Upper lobe of left lung (tissue), 6 donors: ENCODE data around the gene TAOK3. TPM values are rescaled to one million over a fixed set of nuclear protein-coding genes. Genes with fewer than 3 reads are reported as not detected.
A peak's percentile ranks its signal among the peaks of the same experiment; 100 is the strongest.

Experiments
- ATAC-seq, 2 donors: fragments of 200-7000 bp; cut with Tn5 transposase; one replicate each; pipeline ENCODE4 v1.9.1; 2022; ENCODE audit warnings: mild to moderate bottlenecking in 2 of 2, moderate library complexity in 2 of 2; ENCODE audit not compliant: low FRiP score in 2 of 2
- DNase-seq, 2 donors: peaks; one replicate each; pipeline ENCODE4 v3.0.0-alpha.2; 2019 to 2020
- H3K27ac ChIP-seq, 4 donors: fragments of 200-600 bp; sonication (generic); one replicate each; pipeline ENCODE4 v1.5.1; 2016 to 2019
- H3K27me3 ChIP-seq, 4 donors: fragments of 200-600 bp; sonication (generic); one replicate each; pipeline ENCODE4 v1.5.1; 2017 to 2019
- H3K36me3 ChIP-seq, 4 donors: fragments of 200-600 bp; sonication (generic); one replicate each; pipeline ENCODE4 v1.5.1; 2016 to 2019
- H3K4me1 ChIP-seq, 4 donors: fragments of 200-600 bp; sonication (generic); one replicate each; pipeline ENCODE4 v1.5.1; 2018 to 2019
- H3K4me3 ChIP-seq, 4 donors: fragments of 200-600 bp; sonication (generic); one replicate each; pipeline ENCODE4 v1.5.1; 2017 to 2019; ENCODE audit warnings: mild to moderate bottlenecking in 2 of 4, moderate library complexity in 1 of 4
- H3K9me3 ChIP-seq, 4 donors: fragments of 200-600 bp; sonication (generic); one replicate each; pipeline ENCODE4 v1.5.1; 2018 to 2019
- EP300 ChIP-seq, 4 donors: sonication (generic); formaldehyde crosslinking; IDR thresholded peaks; one replicate each; pipeline ENCODE4 v1.5.1; 2017; ENCODE audit warnings: antibody characterized with exemption in 4 of 4, control low read depth in 2 of 4
- POLR2A ChIP-seq, 4 donors: fragments of 450-650 bp; IDR thresholded peaks; one replicate each; pipeline ENCODE4 v1.5.1; 2016 to 2017; ENCODE audit warnings: antibody characterized with exemption in 4 of 4, mild to moderate bottlenecking in 2 of 4
- POLR2AphosphoS5 ChIP-seq, 2 donors: sonication (generic); formaldehyde crosslinking; IDR thresholded peaks; one replicate each; pipeline ENCODE4 v1.5.1; 2017; ENCODE audit warnings: antibody characterized with exemption in 2 of 2
- WGBS, 2 donors: methylation state at CpG; one replicate each; pipeline ENCODE4 v1.1.5; 2017 to 2018; 5-methylcytosine and 5-hydroxymethylcytosine counted together
- total RNA-seq, 6 donors: library from RNA; depleted of rRNA in 4 of 6; stranded (reverse); fragments of >200 nt in 4 of 6; gene quantifications; one replicate each; pipeline versions ENCODE4 v1.1.0 to v1.2.1, GENCODE V29; 2016 to 2021
- TF ChIP-seq, protein P1 (sequence below), 6 experiments: fragments of 450-650 bp in 4 of 6; fragments of 200-600 bp in 2 of 6; sonication (generic) in 2 of 6; IDR thresholded peaks; one replicate each; pipeline ENCODE4 v1.5.1; 2016 to 2019; ENCODE audit warnings: antibody characterized with exemption in 6 of 6
- donor health status: DM: no; HTN: no; CAD: no; lungs with moderate emphysema.
- donor health status: DM: no; HTN: yes; CAD: no; lungs with severe emphysema.

The TAOK3 gene
- total RNA-seq, 6 donors from 2014 or later: 49.7 to 111 (median 67.8) TPM

DNA sequence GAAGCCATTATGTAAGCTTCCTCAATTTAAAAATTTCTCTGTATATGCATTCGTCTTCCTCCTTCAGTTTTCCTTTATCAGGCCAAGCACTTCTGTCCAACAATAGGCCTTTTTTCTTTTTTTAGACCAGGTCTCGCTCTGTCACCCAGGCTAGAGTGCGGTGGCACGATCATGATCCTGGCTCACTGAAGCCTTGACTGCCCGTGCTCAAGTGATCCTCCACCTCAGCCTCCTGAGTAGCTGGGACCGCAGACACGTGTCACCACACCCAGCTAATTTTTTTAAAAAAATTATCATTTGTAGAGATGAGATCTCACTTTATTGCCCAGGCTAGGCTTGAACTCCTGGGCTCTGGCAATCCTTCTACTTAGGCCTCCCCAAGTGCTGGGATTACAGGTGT, 25.8 kb downstream of the TAOK3 start:
- Histone ChIP-seq H3K4me3 (no peak overlapping the region), H3K4me1 (peaks cover 3 to 28% (median 11%) of the 10 kb centered on the region in 4 donors), H3K27me3 (no peaks in the 10 kb centered on the region), H3K9me3 (no peaks in the 10 kb centered on the region), H3K36me3 (no peaks in the 10 kb centered on the region), H3K27ac (peak overlapping the region in 1 of 4 donors; percentile 19)
- WGBS, 2 donors: 59% methylated on average over 7 of the region's 7 CpGs
- DNase-seq (no peak), ATAC-seq (no peak)
- TF ChIP-seq, protein P1, sequence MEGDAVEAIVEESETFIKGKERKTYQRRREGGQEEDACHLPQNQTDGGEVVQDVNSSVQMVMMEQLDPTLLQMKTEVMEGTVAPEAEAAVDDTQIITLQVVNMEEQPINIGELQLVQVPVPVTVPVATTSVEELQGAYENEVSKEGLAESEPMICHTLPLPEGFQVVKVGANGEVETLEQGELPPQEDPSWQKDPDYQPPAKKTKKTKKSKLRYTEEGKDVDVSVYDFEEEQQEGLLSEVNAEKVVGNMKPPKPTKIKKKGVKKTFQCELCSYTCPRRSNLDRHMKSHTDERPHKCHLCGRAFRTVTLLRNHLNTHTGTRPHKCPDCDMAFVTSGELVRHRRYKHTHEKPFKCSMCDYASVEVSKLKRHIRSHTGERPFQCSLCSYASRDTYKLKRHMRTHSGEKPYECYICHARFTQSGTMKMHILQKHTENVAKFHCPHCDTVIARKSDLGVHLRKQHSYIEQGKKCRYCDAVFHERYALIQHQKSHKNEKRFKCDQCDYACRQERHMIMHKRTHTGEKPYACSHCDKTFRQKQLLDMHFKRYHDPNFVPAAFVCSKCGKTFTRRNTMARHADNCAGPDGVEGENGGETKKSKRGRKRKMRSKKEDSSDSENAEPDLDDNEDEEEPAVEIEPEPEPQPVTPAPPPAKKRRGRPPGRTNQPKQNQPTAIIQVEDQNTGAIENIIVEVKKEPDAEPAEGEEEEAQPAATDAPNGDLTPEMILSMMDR (IDR thresholded peaks at IDR 0.05): no peak

DNA sequence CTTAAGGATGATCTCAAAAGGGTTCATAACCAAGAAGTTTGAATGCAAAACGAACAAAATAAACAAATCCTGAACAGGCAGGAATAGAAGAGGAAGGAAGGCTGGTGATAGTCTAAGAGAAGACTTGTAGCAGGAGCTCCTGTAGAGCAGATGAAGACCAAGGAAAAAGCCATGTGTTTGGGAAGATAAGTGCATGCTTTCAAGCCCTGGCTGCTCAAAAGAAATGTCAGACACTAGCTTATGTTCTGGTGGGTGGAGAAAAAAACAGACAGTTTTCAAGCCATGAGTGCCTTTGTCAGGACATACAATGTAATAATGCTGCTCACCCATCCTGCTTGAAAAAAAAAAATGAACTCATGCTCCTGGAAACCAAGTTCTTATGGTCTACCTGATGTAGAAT, 27.4 kb downstream of the TAOK3 start:
- no peak for TF ChIP-seq EP300 (IDR thresholded peaks at IDR 0.05)
- TF ChIP-seq, protein P1 (IDR thresholded peaks at IDR 0.05): no peak
- no peaks in the 10 kb centered on the region for H3K9me3 ChIP-seq
- H3K4me1 ChIP-seq: peaks cover 3 to 28% (median 11%) of the 10 kb centered on the region in 4 donors
- no peak for DNase-seq
- WGBS, 2 donors: 12 to 14% methylated on average over 1 of the region's 1 CpG
- no peak overlapping the region for H3K4me3 ChIP-seq
- ATAC-seq: no peak
- no peaks in the 10 kb centered on the region for H3K27me3 ChIP-seq
- no peak overlapping the region for H3K27ac ChIP-seq
- H3K36me3 ChIP-seq: no peaks in the 10 kb centered on the region

DNA sequence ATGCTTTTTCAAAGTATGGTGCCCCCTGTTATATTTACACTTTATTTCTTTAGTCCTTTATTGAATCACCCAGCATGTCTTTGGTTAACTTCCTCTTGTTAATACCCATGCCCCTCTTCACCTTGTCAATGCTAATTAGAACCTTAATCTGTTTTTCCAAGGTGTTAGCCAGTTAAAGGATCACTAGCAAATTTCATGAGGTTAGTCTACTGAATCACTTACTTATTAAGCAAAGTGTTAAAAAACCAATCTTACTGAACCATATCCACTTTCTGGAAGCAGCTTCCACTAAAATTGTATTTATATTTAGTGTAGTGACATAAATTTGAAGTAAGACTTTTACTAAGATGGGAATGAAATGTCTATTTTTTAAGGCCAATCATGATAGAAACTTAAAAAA, 27.9 kb downstream of the TAOK3 start:
- H3K27ac ChIP-seq: no peak overlapping the region
- no peak overlapping the region for H3K4me3 ChIP-seq
- ATAC-seq: no peak
- H3K27me3 ChIP-seq: no peaks in the 10 kb centered on the region
- DNase-seq: no peak
- TF ChIP-seq POLR2AphosphoS5 (IDR thresholded peaks at IDR 0.05): no peak
- TF ChIP-seq EP300 (IDR thresholded peaks at IDR 0.05): no peak
- TF ChIP-seq POLR2A (IDR thresholded peaks at IDR 0.05): no peak
- TF ChIP-seq, protein P1 (IDR thresholded peaks at IDR 0.05): no peak
- no peaks in the 10 kb centered on the region for H3K9me3 ChIP-seq
- no peaks in the 10 kb centered on the region for H3K36me3 ChIP-seq
- peaks cover 3 to 28% (median 11%) of the 10 kb centered on the region in 4 donors for H3K4me1 ChIP-seq

DNA sequence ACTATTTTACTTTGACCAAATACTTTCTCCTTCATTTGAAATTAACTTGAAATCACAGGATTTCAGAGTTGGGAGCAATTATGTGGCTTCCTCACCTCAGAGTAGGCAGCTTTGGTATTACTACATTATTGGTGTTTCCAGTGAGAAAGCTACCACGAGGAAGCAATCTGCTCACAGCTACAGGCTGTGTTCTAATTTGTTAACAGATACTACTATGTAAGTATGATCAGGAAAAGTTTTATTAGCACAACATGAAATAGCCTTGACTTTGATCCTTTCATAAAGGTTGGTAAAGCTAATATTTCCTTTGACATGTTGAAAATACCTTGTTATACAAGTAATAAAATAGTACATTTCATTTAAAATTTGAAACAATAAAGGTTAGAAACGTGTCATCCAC, 30.6 kb downstream of the TAOK3 start:
- no peaks in the 10 kb centered on the region for H3K27me3 ChIP-seq
- no peaks in the 10 kb centered on the region for H3K9me3 ChIP-seq
- TF ChIP-seq EP300 (IDR thresholded peaks at IDR 0.05): no peak
- no peak for DNase-seq
- no peak overlapping the region for H3K4me3 ChIP-seq
- H3K27ac ChIP-seq: no peak overlapping the region
- 40 to 56% methylated on average over 2 of the region's 2 CpGs for WGBS, 2 donors
- H3K36me3 ChIP-seq: no peaks in the 10 kb centered on the region
- no peak for ATAC-seq
- peaks cover 3 to 28% (median 10%) of the 10 kb centered on the region in 4 donors for H3K4me1 ChIP-seq

DNA sequence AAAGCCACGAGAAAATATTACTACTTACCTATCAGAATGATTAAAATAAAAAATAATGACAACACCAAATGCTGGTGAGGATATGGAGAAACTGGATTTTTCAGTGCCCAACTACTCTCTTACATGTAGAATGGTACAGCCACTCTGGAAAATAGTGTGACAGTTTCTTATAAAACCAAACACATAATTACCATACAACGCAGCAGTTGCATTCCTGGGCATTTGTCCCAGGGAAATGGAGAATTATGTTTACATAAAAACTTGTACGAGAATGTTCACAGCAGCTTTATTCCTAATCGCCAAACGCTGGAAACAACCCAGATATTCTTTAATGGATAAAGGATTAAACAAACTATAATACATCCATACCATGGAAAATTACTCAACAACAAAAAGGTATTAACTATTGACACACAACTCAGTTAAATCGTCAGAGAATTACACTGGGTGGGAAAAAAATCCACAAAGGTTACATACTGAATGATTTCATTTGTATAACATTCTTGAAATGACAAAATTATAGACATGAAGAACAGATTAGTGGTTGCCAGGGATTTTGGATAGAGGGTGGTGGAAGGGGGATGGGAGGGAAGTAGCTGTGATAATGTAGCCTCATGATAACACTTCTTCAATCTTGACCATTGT, 35.4 kb downstream of the TAOK3 start:
- WGBS, 2 donors: 40 to 42% methylated on average over 6 of the region's 6 CpGs
- ATAC-seq (no peak), DNase-seq (no peak)
- Histone ChIP-seq H3K36me3 (no peaks in the 10 kb centered on the region), H3K4me3 (no peak overlapping the region), H3K4me1 (peaks cover 4 to 20% (median 14%) of the 10 kb centered on the region in 4 donors), H3K27me3 (no peaks in the 10 kb centered on the region), H3K9me3 (no peaks in the 10 kb centered on the region), H3K27ac (no peak overlapping the region)
- TF ChIP-seq POLR2A (IDR thresholded peaks at IDR 0.05): no peak
- TF ChIP-seq, protein P1 (IDR thresholded peaks at IDR 0.05): no peak
- TF ChIP-seq POLR2AphosphoS5 (IDR thresholded peaks at IDR 0.05): no peak
- no peak for TF ChIP-seq EP300 (IDR thresholded peaks at IDR 0.05)
